Amniotic epithelial cell (primary cell): ENCODE data around the gene CNTFR.

Source experiments
- DNase-seq: peaks from one replicate; pipeline ENCODE4 v3.0.0-alpha.2; 2010; ENCODE audit warnings: low read depth

CNTFR gene

GRCh38 chr9:34522971-34523797 lies 66.3 kb downstream of the CNTFR start, which contains the start of gene ENHO:
TSS of gene ENHO (minus strand) at chr9:34522990. CDS start at chr9:34521695, 1,295 bp downstream.
- DNase-seq, result peak; percentile 70

DNA sequence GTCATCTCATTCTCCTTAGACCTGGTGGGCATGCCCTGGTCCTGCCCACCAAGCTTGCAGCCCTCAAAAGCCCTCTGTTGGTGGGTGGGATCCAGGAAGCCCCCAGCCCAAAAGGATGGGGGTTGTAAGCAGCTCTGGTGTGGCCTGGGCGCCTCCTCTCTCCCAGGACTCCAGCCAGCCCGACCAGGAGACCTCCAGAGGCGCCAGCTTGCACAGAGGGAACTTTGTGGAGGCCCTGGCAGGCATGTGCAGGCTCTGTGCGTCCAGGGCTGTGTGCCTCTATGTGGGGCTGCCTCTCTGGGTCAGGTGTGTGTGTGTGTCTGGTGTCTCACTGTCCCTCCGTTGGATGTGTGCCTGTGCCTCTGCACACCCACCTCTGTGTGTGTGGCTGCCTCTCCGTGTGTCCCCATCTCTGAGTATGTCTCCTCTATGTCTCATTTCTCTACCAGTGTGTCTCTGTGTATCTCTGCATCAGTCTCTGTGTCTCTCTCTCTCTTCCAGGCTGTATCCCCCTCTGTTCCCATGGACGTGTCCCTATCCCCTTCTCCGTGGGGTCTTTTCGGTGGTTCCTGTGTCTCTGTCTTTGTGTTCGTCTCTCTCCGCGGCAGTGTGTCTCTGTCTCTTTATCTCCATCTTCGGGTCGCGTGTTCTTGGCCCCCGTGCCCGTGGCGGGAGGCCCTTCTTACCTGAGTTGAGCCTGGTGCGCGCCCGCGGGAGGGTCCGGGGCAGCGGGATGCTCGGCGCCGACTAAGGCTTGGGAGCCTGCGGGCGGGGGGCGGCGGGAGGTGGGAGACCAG lies 67.2 kb downstream of the CNTFR start:
- DNase-seq, result no peak

- DNase-seq, result no peak
Measured at GRCh38 chr9:34521406-34522045, 68.0 kb downstream of the CNTFR start.

DNA sequence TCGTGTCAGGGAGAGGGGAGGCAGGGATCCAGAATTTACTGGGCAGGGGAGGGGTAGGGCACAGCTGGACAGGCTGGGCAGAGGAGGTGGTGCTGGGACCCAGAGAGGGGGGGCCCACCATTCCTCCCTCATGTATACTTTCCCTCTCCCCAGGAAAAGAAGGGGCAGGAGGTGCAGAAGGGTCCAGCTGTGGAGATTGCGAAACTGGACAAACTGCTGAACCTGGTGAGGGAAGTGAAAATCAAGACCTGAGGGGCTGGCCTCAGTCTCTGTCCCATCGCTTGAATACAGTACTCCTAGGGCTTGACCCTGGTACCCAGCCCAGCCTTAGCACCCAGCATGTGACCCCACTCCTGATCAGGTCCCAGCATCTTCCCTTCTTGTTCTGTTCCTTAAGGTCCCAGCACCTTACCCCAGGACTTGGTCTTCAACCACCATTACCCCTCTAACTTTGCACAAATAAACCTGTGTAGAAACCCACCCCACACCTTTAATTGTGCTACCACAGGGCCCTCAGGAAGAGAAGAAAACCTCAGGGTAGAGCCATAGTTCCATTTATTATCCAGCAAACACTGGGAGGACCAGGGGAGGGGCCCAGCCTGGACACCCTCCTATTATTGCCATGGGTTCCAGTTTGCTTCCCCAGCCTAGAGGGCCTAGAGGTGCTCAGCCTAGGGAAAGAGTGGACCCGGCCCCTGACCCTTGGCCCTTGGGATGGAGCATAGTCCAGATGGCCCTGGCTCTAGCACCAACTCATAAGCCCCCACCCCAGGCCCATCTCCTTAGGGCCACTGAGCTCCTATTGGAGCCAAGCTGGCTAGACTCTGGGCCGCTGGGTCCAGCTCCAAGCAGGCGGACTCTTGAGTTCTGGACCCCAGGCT lies 68.8 kb downstream of the CNTFR start:
- DNase-seq, result no peak

DNA sequence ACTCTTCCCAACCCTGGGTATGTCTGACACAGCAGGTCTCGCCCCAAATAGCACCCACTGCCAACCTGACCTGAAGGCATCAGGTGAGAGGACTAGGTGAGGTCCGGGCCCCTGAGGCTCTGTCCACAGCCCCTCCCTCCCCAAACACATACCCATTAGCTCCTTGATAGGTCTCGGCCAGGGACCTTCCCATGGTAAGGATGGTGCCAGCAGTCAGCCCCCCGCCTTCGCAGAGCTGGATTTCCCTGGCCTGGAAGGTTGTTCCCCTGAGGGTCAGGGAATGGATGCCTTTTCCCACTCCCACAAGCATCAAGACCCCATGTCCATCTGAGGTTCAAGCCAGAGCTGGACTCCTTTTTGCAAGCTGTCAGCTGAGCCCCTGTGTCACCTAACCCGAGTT lies 69.4 kb downstream of the CNTFR start:
- DNase-seq, result no peak

DNA sequence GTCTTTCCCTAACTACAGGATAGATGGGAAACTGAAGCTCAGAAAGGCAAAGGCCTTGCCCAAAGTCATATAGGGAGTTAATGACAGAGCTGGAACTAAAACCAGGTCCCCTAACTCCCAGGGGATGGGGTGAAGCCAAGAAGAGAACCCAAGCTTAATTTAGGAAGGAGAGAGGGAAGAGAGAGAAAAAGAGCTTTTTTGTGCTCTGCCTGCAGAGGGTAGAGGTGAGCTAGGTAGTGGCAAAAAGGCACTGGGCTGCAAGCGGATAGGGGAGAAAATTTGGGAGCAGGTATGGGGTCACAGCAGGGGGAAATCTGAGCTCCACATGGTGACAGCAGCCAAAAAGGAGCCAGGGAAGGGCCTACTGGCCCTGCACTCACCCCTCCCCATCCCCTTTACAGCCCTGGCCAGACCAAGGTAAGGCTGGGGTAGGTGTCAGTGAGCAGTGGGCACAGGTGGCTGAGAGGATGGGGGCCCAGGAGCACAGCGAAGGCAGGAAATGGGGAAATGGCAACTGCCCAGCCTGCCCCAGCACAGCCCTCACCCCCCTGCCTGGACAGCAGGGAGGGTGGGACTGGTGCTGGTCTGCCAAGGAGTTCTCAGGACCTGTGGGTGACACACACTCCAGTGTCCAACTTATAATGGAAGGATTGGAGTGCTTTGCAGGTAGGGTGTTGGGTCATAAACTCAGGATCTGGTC lies 70.1 kb downstream of the CNTFR start:
- no peak for DNase-seq

DNA sequence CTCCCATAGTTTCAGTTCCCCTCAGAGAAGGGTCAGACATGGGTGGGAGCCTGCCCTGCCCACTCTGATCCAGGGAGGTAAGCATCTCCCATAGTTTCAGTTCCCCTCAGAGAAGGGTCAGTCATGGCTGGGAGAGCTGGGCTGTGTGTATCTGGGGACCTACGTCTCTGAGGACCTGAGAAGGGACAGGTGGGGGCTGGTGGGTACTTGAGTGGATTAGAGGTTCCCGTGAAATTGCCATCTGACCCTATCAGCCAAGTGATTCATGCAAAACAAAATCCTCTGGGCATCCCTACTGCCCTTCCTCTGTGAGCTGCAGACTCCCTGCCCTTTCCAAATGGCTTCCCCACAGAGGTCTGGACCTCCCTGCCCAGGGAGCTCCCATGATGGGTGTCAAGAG lies 70.6 kb downstream of the CNTFR start:
- no peak for DNase-seq

DNA sequence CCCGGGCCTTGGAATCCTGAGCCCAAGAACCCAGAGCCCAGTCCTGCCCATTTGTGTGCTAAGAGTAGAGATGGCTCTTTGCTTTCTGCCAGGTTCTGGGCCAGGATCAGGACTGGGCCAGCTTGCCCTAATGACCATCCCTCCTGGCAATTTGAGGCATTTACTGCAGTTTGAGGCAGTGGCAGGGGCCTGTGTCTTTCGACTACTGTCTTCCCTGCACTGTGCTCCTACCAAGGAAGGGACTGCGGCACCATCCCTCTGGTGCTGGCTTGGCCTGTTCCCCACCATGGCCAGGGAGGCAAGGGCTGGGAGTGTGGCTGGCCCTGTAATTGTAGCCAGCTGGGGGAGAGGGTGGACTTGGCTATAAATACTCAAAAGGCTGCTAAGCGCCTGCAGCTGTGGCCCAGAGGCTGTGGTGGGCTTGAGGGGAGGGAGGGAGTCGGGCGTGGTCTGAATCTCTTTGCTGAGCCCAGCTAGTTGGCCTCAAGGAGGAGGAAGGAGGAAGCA lies 71.4 kb downstream of the CNTFR start:
- no peak for DNase-seq

DNA sequence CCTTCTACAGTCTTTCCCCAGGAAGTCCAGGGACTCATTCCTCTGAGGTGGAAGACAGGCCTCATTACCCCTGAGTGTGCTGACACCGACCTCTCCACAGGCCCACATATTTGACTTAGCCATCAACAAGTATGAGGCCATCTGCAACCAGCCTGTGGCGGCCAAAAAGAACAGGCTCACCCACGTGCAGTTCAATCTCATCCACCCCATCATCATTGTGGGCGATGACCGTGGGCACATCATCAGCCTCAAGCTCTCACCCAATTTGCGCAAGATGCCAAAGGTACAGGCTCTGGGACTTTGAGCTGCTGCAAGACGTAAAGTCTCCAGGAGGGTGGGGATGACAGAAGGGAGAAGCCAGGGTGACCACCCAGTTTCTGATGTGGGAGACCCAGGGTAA lies 72.3 kb downstream of the CNTFR start:
- no peak for DNase-seq

DNA sequence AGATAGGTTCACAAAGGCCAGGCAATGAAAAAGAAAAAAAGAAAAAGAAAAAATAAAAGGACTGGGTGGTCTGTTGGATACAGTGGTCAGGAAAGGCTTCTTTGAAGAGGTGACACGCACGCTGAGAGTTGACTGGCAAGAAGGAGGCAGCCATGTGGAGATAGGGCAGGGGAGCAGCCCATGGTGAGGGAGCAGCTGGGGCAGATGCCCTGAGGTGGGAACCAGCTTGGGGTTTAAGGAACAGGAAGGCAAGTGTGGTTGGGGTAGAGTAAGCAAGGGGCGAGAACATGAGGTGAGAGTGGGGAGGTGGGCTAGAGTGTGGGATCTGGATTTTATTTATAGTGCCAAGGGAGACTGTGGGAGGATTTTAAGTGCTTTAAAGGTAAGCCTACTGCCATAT lies 73.6 kb downstream of the CNTFR start:
- DNase-seq, result no peak

GRCh38 chr9:34514816-34515215 lies 74.7 kb downstream of the CNTFR start:
- no peak for DNase-seq

DNA sequence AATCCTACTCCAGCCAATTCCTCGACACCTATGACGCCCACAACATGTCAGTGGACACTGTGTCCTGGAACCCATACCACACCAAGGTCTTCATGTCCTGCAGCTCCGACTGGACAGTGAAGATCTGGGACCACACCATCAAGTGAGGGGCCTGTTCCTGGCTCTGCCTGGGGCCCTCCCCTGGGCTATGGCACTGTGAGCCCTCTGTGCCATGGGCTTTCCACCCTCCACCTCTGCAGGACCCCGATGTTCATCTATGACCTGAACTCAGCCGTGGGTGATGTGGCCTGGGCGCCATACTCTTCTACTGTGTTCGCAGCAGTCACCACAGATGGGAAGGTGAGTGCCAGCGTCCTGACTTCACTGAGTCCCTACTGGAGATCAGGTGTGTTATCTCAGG lies 75.1 kb downstream of the CNTFR start:
- no peak for DNase-seq

GRCh38 chr9:34513567-34514214 lies 75.8 kb downstream of the CNTFR start:
- no peak for DNase-seq

GRCh38 chr9:34512131-34513078 lies 77.1 kb downstream of the CNTFR start:
- no peak for DNase-seq

GRCh38 chr9:34510497-34511468 lies 78.7 kb downstream of the CNTFR start:
- no peak for DNase-seq

DNA sequence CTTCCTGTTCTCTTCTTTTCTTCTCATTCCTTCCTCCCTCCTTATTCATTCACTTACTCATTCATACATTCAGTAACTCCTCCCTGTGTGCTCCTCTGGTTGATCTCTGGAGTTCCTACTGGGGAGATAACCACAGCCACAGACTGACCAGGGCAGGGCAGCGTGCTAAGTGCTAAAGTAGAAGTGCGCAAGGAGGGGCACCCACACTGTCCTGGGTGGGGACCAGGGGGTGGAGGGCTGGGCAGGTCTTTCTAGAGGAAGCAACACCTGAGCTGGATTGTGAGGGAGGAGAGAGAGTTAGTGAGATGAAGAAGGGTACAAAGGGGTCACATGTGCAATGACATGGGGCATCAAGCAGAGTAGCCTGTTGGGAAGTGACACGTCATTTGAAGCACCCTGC lies 80.6 kb downstream of the CNTFR start:
- DNase-seq, result no peak

DNA sequence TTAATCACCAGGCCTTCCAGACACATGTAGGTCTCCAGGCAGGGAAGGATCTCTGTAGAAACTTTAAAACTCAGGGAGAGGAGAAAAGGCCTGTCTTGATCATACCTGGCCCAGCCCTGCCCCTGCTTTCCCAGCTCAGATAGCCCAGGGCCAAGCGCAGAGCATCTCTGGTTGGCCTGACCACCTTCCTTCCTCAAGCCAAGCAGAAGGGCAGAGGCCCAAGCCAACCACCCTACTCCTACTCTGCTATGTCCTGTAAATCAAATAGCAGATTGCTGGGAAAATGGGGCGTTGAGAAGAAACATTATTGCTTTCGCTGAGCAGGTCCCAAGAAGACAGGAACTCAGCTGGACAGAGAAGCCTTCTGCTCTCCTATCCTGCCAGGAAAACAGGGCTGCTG lies 81.1 kb downstream of the CNTFR start:
- no peak for DNase-seq

DNA sequence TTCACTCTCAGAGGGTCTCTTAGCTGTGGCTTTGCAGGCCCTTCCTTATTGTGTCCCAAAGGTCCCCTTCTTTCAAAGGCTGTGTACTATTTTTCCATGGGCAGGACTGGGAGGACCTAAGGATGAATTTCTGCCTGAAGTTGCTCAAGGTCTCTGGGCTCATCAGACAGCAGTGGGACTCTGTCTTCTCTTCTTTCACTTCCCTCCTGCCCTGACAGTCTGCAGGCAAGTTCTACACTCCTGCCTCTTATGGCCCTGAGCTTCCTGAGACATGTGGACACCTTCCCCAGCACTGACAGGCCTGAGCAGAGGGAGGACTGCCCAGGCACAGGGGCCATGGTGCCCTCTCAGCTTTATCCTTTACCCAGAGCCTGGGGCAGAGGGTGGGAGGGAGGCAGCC lies 81.6 kb downstream of the CNTFR start:
- DNase-seq, result no peak
